ENCODE data around the gene STAC2. TPM values are rescaled to one million over a fixed set of nuclear protein-coding genes. Genes with fewer than 3 reads are reported as not detected.

Gene STAC2
- total RNA-seq, 2 experiments from 2014 or later = 0.03 TPM; not detected in 1

- Histone ChIP-seq H3K27ac (ENCODE audit: low read depth, low read length, poor library complexity, severe bottlenecking) (no peak overlapping the region), H3K4me1 (ENCODE audit: insufficient read depth, low read length, poor library complexity, severe bottlenecking) (peaks cover 38% of the 10 kb centered on the region), H3K4me2 (ENCODE audit: low read length) (peak overlapping the region; percentile 54), H3K4me3 (ENCODE audit: low read depth, low read length, poor library complexity, severe bottlenecking) (no peak overlapping the region), H2AFZ (ENCODE audit: low read length) (peak overlapping the region; percentile 37; the same call in 1 of the 2 replicates), H3K9me2 (ENCODE audit: insufficient read depth, low read length) (no peaks in the 10 kb centered on the region), H3K9me3 (ENCODE audit: low read length) (no peaks in the 10 kb centered on the region), H4K20me1 (ENCODE audit: insufficient read depth, low read length) (no peaks in the 10 kb centered on the region), H3K36me3 (ENCODE audit: insufficient read depth, low read length) (no peaks in the 10 kb centered on the region), H3K79me2 (ENCODE audit: insufficient read depth, low read depth, low read length) (no peaks in the 10 kb centered on the region)
- DNase-seq (ENCODE audit: low spot score) = peak; percentile 85
- ChIA-PET CTCF (ENCODE audit: unreplicated experiment) (interaction anchor here (1.0 to 3.9 kb wide), 4 partner anchors 10 to 25 kb away, joined by 5 to 23 read pairs (median 6); no protein-coding TSS in a partner anchor), POLR2A (interaction anchor here (0.6 to 3.2 kb wide), 4 partner anchors 24 to 70 kb away, joined by 3 to 18 read pairs (median 4); partner anchors contain the start of gene RPL19)
- no TSS peak for BruUV-seq (replicated peaks)
- no peak for TF ChIP-seq EZH2phosphoT487 (IDR thresholded peaks at IDR 0.05; ENCODE audit: borderline replicate concordance, low read depth, low read length)
- TF ChIP-seq CTCF (conservative IDR thresholded peaks at IDR 0.05; ENCODE audit: low read length) = peak; percentile 94
- intact Hi-C loops (cut with micrococcal nuclease; ENCODE audit: unreplicated experiment) = loop anchor here (1.0 kb wide), 1 partner anchor 25 kb away; no protein-coding TSS in a partner anchor
Measured at GRCh38 chr17:39231591-39232551, 6.1 kb upstream of the STAC2 start.

- no peak overlapping the region for H3K27ac ChIP-seq (ENCODE audit: low read depth, low read length, poor library complexity, severe bottlenecking)
- no peak for TF ChIP-seq CTCF (conservative IDR thresholded peaks at IDR 0.05; ENCODE audit: low read length)
- no peak for TF ChIP-seq EZH2phosphoT487 (IDR thresholded peaks at IDR 0.05; ENCODE audit: borderline replicate concordance, low read depth, low read length)
- H3K9me3 ChIP-seq (ENCODE audit: low read length) = no peaks in the 10 kb centered on the region
- H3K4me3 ChIP-seq (ENCODE audit: low read depth, low read length, poor library complexity, severe bottlenecking) = no peak overlapping the region
- H3K4me1 ChIP-seq (ENCODE audit: insufficient read depth, low read length, poor library complexity, severe bottlenecking) = peaks cover 30% of the 10 kb centered on the region
- H3K4me2 ChIP-seq (ENCODE audit: low read length) = peak overlapping the region; percentile 54
- no peaks in the 10 kb centered on the region for H3K79me2 ChIP-seq (ENCODE audit: insufficient read depth, low read depth, low read length)
- no peaks in the 10 kb centered on the region for H3K36me3 ChIP-seq (ENCODE audit: insufficient read depth, low read length)
- BruUV-seq (replicated peaks) = no TSS peak
- no peaks in the 10 kb centered on the region for H4K20me1 ChIP-seq (ENCODE audit: insufficient read depth, low read length)
- ChIA-PET POLR2A (interaction anchor here (0.6 to 3.2 kb wide), 3 partner anchors 24 to 71 kb away, joined by 3 to 18 read pairs (median 4); no protein-coding TSS in a partner anchor), CTCF (ENCODE audit: unreplicated experiment) (interaction anchor here (1.6 to 3.9 kb wide), 2 partner anchors 22 to 24 kb away, joined by 6 to 23 read pairs; no protein-coding TSS in a partner anchor)
- DNase-seq (ENCODE audit: low spot score) = no peak
- H2AFZ ChIP-seq (ENCODE audit: low read length) = no peak overlapping the region
- intact Hi-C loops (cut with micrococcal nuclease; ENCODE audit: unreplicated experiment) = no loop called here
- H3K9me2 ChIP-seq (ENCODE audit: insufficient read depth, low read length) = no peaks in the 10 kb centered on the region
Measured at GRCh38 chr17:39231091-39231561, 5.4 kb upstream of the STAC2 start.

All from OCI-LY7 (cell line).